Panc1 (cell line): Measurements from ENCODE around the gene GPC6. TPM values are rescaled to one million over a fixed set of nuclear protein-coding genes. Genes with fewer than 3 reads are reported as not detected.

Source experiments
- ATAC-seq: fragments of 200-7000 bp; cut with Tn5 transposase; 2 replicates; pipeline ENCODE4 v1.9.1; 2020; ENCODE audit warnings: mild to moderate bottlenecking, moderate library complexity
- BruUV-seq: library from RNA; stranded (reverse); fragments of 400-500 nt; replicated peaks from 2 replicates; lab custom pipeline; 2021; lab: Mats Ljungman, UMichigan
- CTCF ChIA-PET: fragments of 300-600 bp; sonication (Branson Sonifier 250); formaldehyde crosslinking; loops from one replicate; lab custom pipeline; 2022; ENCODE audit warnings: antibody characterized with exemption; lab: Charles Lee
- POLR2A ChIA-PET: fragments of 300-600 bp; sonication (Branson Sonifier 250); formaldehyde crosslinking; loops from one replicate; lab custom pipeline; 2022; ENCODE audit warnings: antibody characterized with exemption; lab: Charles Lee
- DNase-seq: peaks from one replicate; pipeline ENCODE4 v3.0.0-alpha.2; 2010; ENCODE audit warnings: low read depth, low spot score
- H3K27ac ChIP-seq: 2 replicates; pipeline ENCODE4 v1.5.1; 2011; ENCODE audit warnings: mild to moderate bottlenecking, low read length, inconsistent platforms
- H3K27me3 ChIP-seq: fragments of 200-500 bp; sonication (Bioruptor generic); 2 replicates; pipeline ENCODE4 v1.6.0; 2014; ENCODE audit warnings: low read length, inconsistent platforms; ENCODE audit not compliant: control insufficient read depth, insufficient read depth
- H3K36me3 ChIP-seq: fragments of 200-500 bp; sonication (Bioruptor generic); 2 replicates; pipeline ENCODE4 v1.5.1; 2014; ENCODE audit warnings: inconsistent platforms, mild to moderate bottlenecking, low read length, moderate library complexity; ENCODE audit not compliant: control insufficient read depth, insufficient read depth
- H3K4me1 ChIP-seq: 2 replicates; pipeline ENCODE4 v1.5.1; 2011; ENCODE audit warnings: inconsistent platforms, mild to moderate bottlenecking, low read length, moderate library complexity; ENCODE audit not compliant: control insufficient read depth, insufficient read depth
- H3K4me3 ChIP-seq, 2 experiments: 2 replicates each; pipeline ENCODE4 v1.5.1; 2011 to 2012; ENCODE audit warnings: low read depth in 2 of 2, low read length in 2 of 2, mild to moderate bottlenecking in 2 of 2, inconsistent platforms in 1 of 2, moderate library complexity in 1 of 2
- H3K9me3 ChIP-seq: fragments of 200-500 bp; sonication (Bioruptor generic); 2 replicates; pipeline ENCODE4 v1.5.1; 2014; ENCODE audit warnings: low read depth, mild to moderate bottlenecking, inconsistent platforms, low read length, moderate library complexity; ENCODE audit not compliant: control insufficient read depth, insufficient read depth
- CTCF ChIP-seq: fragments of 450-650 bp; IDR thresholded peaks from 2 replicates; pipeline ENCODE4 v1.5.1; 2017; ENCODE audit warnings: mild to moderate bottlenecking
- POLR2AphosphoS5 ChIP-seq: IDR thresholded peaks from 2 replicates; pipeline ENCODE4 v1.6.1; 2012; ENCODE audit warnings: mild to moderate bottlenecking, low read depth, low read length, moderate library complexity
- REST ChIP-seq, 2 experiments: IDR thresholded peaks; 2 replicates each; pipeline ENCODE4 v1.6.1; 2011 to 2012; ENCODE audit warnings: low read depth in 2 of 2, control low read depth in 1 of 2, low read length in 1 of 2, mild to moderate bottlenecking in 1 of 2, moderate library complexity in 1 of 2; ENCODE audit not compliant: insufficient read depth in 1 of 2
- SIN3A ChIP-seq: IDR thresholded peaks from 2 replicates; pipeline ENCODE4 v1.6.1; 2012; ENCODE audit warnings: low read depth, mild to moderate bottlenecking, low read length, moderate library complexity, borderline replicate concordance; ENCODE audit not compliant: insufficient read depth
- TCF7L2 ChIP-seq: IDR thresholded peaks from 2 replicates; pipeline ENCODE4 v1.6.1; 2011; ENCODE audit warnings: mild to moderate bottlenecking, low read depth, low read length, inconsistent platforms
- in situ Hi-C: cut with HindIII; loops from 2 replicates; pipeline ENCODE4 v1.10.0; 2016; ENCODE audit warnings: low sequenced_read_pairs, low pct_unique_long_range_greater_than_20kb
- intact Hi-C: fragments of 100-400 bp; cut with micrococcal nuclease; formaldehyde crosslinking; loops from one replicate; pipeline ENCODE4 v1.10.0; 2022; ENCODE audit not compliant: unreplicated experiment
- total RNA-seq: library from RNA; stranded (reverse); gene quantifications from one replicate; pipeline ENCODE4 v1.2.1, GENCODE V29; 2021; ENCODE audit not compliant: unreplicated experiment

Gene GPC6
- total RNA-seq, 1 experiment from 2014 or later: 4.8 TPM

- no peak overlapping the region for H3K4me3 ChIP-seq
- DNase-seq (no peak), ATAC-seq (no peak)
- no peaks in the 10 kb centered on the region for H3K4me1 ChIP-seq
- no peaks in the 10 kb centered on the region for H3K9me3 ChIP-seq
- no peaks in the 10 kb centered on the region for H3K36me3 ChIP-seq
- POLR2A ChIA-PET: no interaction called here
- H3K27me3 ChIP-seq: no peaks in the 10 kb centered on the region
- intact Hi-C loops: no loop called here
- no peak overlapping the region for H3K27ac ChIP-seq
- CTCF ChIA-PET: no interaction called here
- in situ Hi-C loops: no loop called here
- BruUV-seq: no TSS peak
- no peak for TF ChIP-seq CTCF
- no peak for TF ChIP-seq SIN3A
- TF ChIP-seq TCF7L2: no peak
- TF ChIP-seq POLR2AphosphoS5: no peak
- no peak for TF ChIP-seq REST (IDR thresholded peaks at IDR 0.05; ENCODE audit: insufficient read depth in 1 of 2, low read depth in 2 of 2, low read length in 1 of 2)
These were observed 748.6 kb downstream of the GPC6 start for GRCh38 chr13:93975242-93975641.

- ChIA-PET CTCF (no interaction called here), POLR2A (no interaction called here)
- H3K36me3 ChIP-seq: no peaks in the 10 kb centered on the region
- H3K27me3 ChIP-seq: no peaks in the 10 kb centered on the region
- intact Hi-C loops (no loop called here), in situ Hi-C loops (no loop called here)
- no peak overlapping the region for H3K27ac ChIP-seq
- H3K4me1 ChIP-seq: no peaks in the 10 kb centered on the region
- TF ChIP-seq POLR2AphosphoS5 (no peak), CTCF (no peak), REST (IDR thresholded peaks at IDR 0.05; ENCODE audit: insufficient read depth in 1 of 2, low read depth in 2 of 2, low read length in 1 of 2) (no peak), TCF7L2 (no peak), SIN3A (no peak)
- DNase-seq (no peak), ATAC-seq (no peak)
- no peaks in the 10 kb centered on the region for H3K9me3 ChIP-seq
- no peak overlapping the region for H3K4me3 ChIP-seq
- BruUV-seq: no TSS peak
These were observed 749.9 kb downstream of the GPC6 start for GRCh38 chr13:93976528-93976927.
